H9 (cell line): ENCODE results near the gene NRXN3. TPM values are rescaled to one million over a fixed set of nuclear protein-coding genes. Genes with fewer than 3 reads are reported as not detected.

ENCODE experiments used
- DNase-seq: peaks from one replicate; pipeline ENCODE4 v3.0.0-alpha.2; 2017
- H2AFZ ChIP-seq: one replicate; pipeline ENCODE4 v1.6.1; 2013; ENCODE audit warnings: mild to moderate bottlenecking, low read length, control low read depth, moderate library complexity
- H2AK5ac ChIP-seq: 2 replicates; pipeline ENCODE4 v1.6.1; 2013; ENCODE audit warnings: low read length, control low read depth, mixed read lengths; ENCODE audit not compliant: insufficient read length
- H2BK120ac ChIP-seq: one replicate; pipeline ENCODE4 v1.6.1; 2013; ENCODE audit warnings: low read depth, mild to moderate bottlenecking, low read length, control low read depth, inconsistent platforms; ENCODE audit not compliant: poor library complexity, severe bottlenecking
- H2BK12ac ChIP-seq: 2 replicates; pipeline ENCODE4 v1.6.1; 2013; ENCODE audit warnings: low read length, control low read depth, mixed read lengths, low read depth; ENCODE audit not compliant: insufficient read length
- H2BK15ac ChIP-seq: 2 replicates; pipeline ENCODE4 v1.6.1; 2013; ENCODE audit warnings: low read depth, low read length, control low read depth
- H2BK20ac ChIP-seq: one replicate; pipeline ENCODE4 v1.6.1; 2013; ENCODE audit warnings: low read depth, mild to moderate bottlenecking, low read length, control low read depth, inconsistent platforms; ENCODE audit not compliant: poor library complexity, severe bottlenecking
- H2BK5ac ChIP-seq: 2 replicates; pipeline ENCODE4 v1.6.1; 2013; ENCODE audit warnings: low read length, control low read depth, mixed read lengths; ENCODE audit not compliant: insufficient read length
- H3K14ac ChIP-seq: 2 replicates; pipeline ENCODE4 v1.6.1; 2013; ENCODE audit warnings: low read length, control low read depth; ENCODE audit not compliant: insufficient read depth
- H3K18ac ChIP-seq: 2 replicates; pipeline ENCODE4 v1.6.1; 2013; ENCODE audit warnings: low read depth, mild to moderate bottlenecking, mixed read lengths, low read length, control low read depth; ENCODE audit not compliant: insufficient read length
- H3K23ac ChIP-seq: 2 replicates; pipeline ENCODE4 v1.6.1; 2013; ENCODE audit warnings: low read length, control low read depth, mixed read lengths, low read depth; ENCODE audit not compliant: insufficient read length
- H3K23me2 ChIP-seq: 2 replicates; pipeline ENCODE4 v1.6.1; 2013; ENCODE audit warnings: low read depth, mild to moderate bottlenecking, mixed read lengths, low read length, control low read depth; ENCODE audit not compliant: insufficient read length, poor library complexity, severe bottlenecking
- H3K27ac ChIP-seq: 2 replicates; pipeline ENCODE4 v1.5.1; 2013; ENCODE audit warnings: low read length, control low read depth, mixed read lengths, low read depth; ENCODE audit not compliant: insufficient read length
- H3K27me3 ChIP-seq: 2 replicates; pipeline ENCODE4 v1.6.1; 2013; ENCODE audit warnings: low read length, control low read depth, inconsistent platforms; ENCODE audit not compliant: insufficient read depth
- H3K4ac ChIP-seq: 2 replicates; pipeline ENCODE4 v1.6.1; 2013; ENCODE audit warnings: low read depth, mild to moderate bottlenecking, control low read depth, inconsistent platforms, low read length, moderate library complexity
- H3K4me1 ChIP-seq: 2 replicates; pipeline ENCODE4 v1.6.1; 2013; ENCODE audit warnings: low read length, control low read depth, inconsistent platforms; ENCODE audit not compliant: insufficient read depth
- H3K4me2 ChIP-seq: 2 replicates; pipeline ENCODE4 v1.6.1; 2013; ENCODE audit warnings: low read length, control low read depth, mixed read lengths; ENCODE audit not compliant: insufficient read length, insufficient read depth
- H3K56ac ChIP-seq: 2 replicates; pipeline ENCODE4 v1.6.1; 2013; ENCODE audit warnings: low read depth, mild to moderate bottlenecking, mixed read lengths, low read length, control low read depth; ENCODE audit not compliant: insufficient read length
- H3K79me1 ChIP-seq: 2 replicates; pipeline ENCODE4 v1.6.1; 2013; ENCODE audit warnings: low read depth, mild to moderate bottlenecking, moderate library complexity, low read length, control low read depth, inconsistent platforms; ENCODE audit not compliant: insufficient read depth, poor library complexity, severe bottlenecking
- H3K79me2 ChIP-seq: 2 replicates; pipeline ENCODE4 v1.6.1; 2013; ENCODE audit warnings: low read length, control low read depth, inconsistent platforms; ENCODE audit not compliant: insufficient read depth
- H3K9ac ChIP-seq: 2 replicates; pipeline ENCODE4 v1.6.1; 2013; ENCODE audit warnings: low read length, control low read depth, mixed read lengths; ENCODE audit not compliant: insufficient read length; ENCODE audit errors: extremely low read depth
- H3K9me3 ChIP-seq: one replicate; pipeline ENCODE4 v1.6.1; 2013; ENCODE audit warnings: low read depth, low read length, inconsistent platforms; ENCODE audit not compliant: control insufficient read depth
- H3T11ph ChIP-seq: one replicate; pipeline ENCODE4 v1.6.1; 2013; ENCODE audit warnings: mild to moderate bottlenecking, low read length, control low read depth, inconsistent platforms
- H4K20me1 ChIP-seq: one replicate; pipeline ENCODE4 v1.6.1; 2013; ENCODE audit not compliant: control insufficient read depth, insufficient read length, insufficient read depth
- H4K5ac ChIP-seq: 2 replicates; pipeline ENCODE4 v1.6.1; 2013; ENCODE audit warnings: low read depth, mild to moderate bottlenecking, mixed read lengths, low read length, control low read depth; ENCODE audit not compliant: insufficient read length
- H4K8ac ChIP-seq: replicated peaks from 2 replicates; pipeline ENCODE4 v1.6.1; 2013; ENCODE audit warnings: low read length, control low read depth, mixed read lengths, low read depth; ENCODE audit not compliant: insufficient read length
- H4K91ac ChIP-seq: 2 replicates; pipeline ENCODE4 v1.6.1; 2013; ENCODE audit warnings: low read depth, mild to moderate bottlenecking, moderate library complexity, mixed read lengths, low read length, control low read depth; ENCODE audit not compliant: insufficient read length
- H3K27ac Mint-ChIP-seq, 3 experiments: 2 replicates in 2 of 3; 3 replicates in 1 of 3; pipeline ENCODE4 v1.8.0; 2020 to 2021; ENCODE audit warnings: mixed read lengths in 3 of 3, mild to moderate bottlenecking in 1 of 3, moderate library complexity in 1 of 3
- H3K27me3 Mint-ChIP-seq: 2 replicates; pipeline ENCODE4 v1.8.0; 2021; ENCODE audit warnings: low read depth, mild to moderate bottlenecking, moderate library complexity, mixed read lengths
- H3K36me3 Mint-ChIP-seq, 3 experiments: 2 replicates in 2 of 3; 3 replicates in 1 of 3; pipeline ENCODE4 v1.8.0; 2020 to 2021; ENCODE audit warnings: low read depth in 3 of 3, mixed read lengths in 3 of 3; ENCODE audit not compliant: insufficient read depth in 1 of 3
- H3K4me1 Mint-ChIP-seq, 2 experiments: 2 replicates each; pipeline ENCODE4 v1.8.0; 2020; ENCODE audit warnings: mixed read lengths in 2 of 2
- H3K4me3 Mint-ChIP-seq, 2 experiments: 2 replicates in 1 of 2; 3 replicates in 1 of 2; pipeline ENCODE4 v1.8.0; 2020 to 2021; ENCODE audit warnings: mild to moderate bottlenecking in 2 of 2, mixed read lengths in 2 of 2, moderate library complexity in 1 of 2
- H3K9me3 Mint-ChIP-seq, 2 experiments: 2 replicates in 1 of 2; 3 replicates in 1 of 2; pipeline ENCODE4 v1.8.0; 2020; ENCODE audit warnings: mild to moderate bottlenecking in 2 of 2, mixed read lengths in 2 of 2, moderate library complexity in 1 of 2
- WGBS: extraction: QIAGEN DNeasy Blood & Tissue Kit; methylation state at CpG from one replicate; pipeline ENCODE4 v1.1.7; 2013; ENCODE audit warnings: missing lambda C conversion rate, low lambda C conversion rate, mixed read lengths; ENCODE audit not compliant: insufficient read length; ENCODE audit errors: extremely low coverage; 5-methylcytosine and 5-hydroxymethylcytosine counted together
- total RNA-seq: library from RNA; stranded (reverse); gene quantifications from 2 replicates; pipeline ENCODE4 v1.2.1, GENCODE V29; 2021
- TF ChIP-seq, protein P1 (sequence below): fragments of 200-600 bp; sonication (generic); conservative IDR thresholded peaks from 3 replicates; pipeline ENCODE4 v1.8.0; 2021; ENCODE audit warnings: antibody characterized with exemption, mild to moderate bottlenecking

NRXN3 gene
- total RNA-seq, 1 experiment from 2014 or later, result 1.8 TPM

DNA sequence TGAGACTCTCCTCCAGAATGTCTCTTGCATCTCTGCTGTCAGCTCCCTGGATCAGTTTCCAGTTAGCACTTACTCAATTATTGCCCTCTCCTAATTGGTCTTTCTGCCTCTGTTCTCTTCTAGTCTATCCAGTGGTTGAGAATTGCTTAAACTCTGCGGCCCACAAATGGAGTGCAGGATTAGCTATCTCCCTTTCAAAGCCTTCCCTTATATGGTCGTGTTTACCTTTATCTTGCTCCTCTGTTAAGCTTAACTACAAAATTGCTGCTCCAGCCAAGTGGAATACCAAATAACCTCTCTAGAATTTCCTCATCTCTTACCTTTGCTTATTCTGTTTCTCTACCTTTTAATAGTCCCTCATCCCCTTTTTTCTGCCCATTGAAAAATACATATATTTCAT lies 132.7 kb downstream of the NRXN3 start:
- H3K18ac ChIP-seq, result peak overlapping the region; percentile 7
- H3K36me3 Mint-ChIP-seq, result no peaks in the 10 kb centered on the region; a peak in 1 of 7 replicates
- H3K4me3 Mint-ChIP-seq, result no peak overlapping the region
- H3K27me3 Mint-ChIP-seq, result no peaks in the 10 kb centered on the region
- H3K9me3 ChIP-seq, result no peaks in the 10 kb centered on the region
- no peaks in the 10 kb centered on the region for H3K23me2 ChIP-seq
- H2AFZ ChIP-seq, result no peak overlapping the region
- H4K20me1 ChIP-seq, result no peaks in the 10 kb centered on the region
- no peak overlapping the region for H2AK5ac ChIP-seq
- H3K27me3 ChIP-seq, result no peaks in the 10 kb centered on the region
- no peak overlapping the region for H3K56ac ChIP-seq
- H4K8ac ChIP-seq, result no peak overlapping the region
- peaks cover 12 to 23% of the 10 kb centered on the region in 2 experiments for H3K4me1 Mint-ChIP-seq
- H3K14ac ChIP-seq, result no peak overlapping the region
- no peak overlapping the region for H3K4me2 ChIP-seq
- H3K4ac ChIP-seq, result no peak overlapping the region
- no peak overlapping the region for H2BK15ac ChIP-seq
- DNase-seq, result no peak
- no peak overlapping the region for H3T11ph ChIP-seq
- H3K9me3 Mint-ChIP-seq, result no peaks in the 10 kb centered on the region
- H3K27ac Mint-ChIP-seq, result peak overlapping the region in 1 of 3 experiments; percentile 70; a peak in 2 of 7 replicates
- TF ChIP-seq, protein P1, sequence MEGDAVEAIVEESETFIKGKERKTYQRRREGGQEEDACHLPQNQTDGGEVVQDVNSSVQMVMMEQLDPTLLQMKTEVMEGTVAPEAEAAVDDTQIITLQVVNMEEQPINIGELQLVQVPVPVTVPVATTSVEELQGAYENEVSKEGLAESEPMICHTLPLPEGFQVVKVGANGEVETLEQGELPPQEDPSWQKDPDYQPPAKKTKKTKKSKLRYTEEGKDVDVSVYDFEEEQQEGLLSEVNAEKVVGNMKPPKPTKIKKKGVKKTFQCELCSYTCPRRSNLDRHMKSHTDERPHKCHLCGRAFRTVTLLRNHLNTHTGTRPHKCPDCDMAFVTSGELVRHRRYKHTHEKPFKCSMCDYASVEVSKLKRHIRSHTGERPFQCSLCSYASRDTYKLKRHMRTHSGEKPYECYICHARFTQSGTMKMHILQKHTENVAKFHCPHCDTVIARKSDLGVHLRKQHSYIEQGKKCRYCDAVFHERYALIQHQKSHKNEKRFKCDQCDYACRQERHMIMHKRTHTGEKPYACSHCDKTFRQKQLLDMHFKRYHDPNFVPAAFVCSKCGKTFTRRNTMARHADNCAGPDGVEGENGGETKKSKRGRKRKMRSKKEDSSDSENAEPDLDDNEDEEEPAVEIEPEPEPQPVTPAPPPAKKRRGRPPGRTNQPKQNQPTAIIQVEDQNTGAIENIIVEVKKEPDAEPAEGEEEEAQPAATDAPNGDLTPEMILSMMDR, result no peak
- no peak overlapping the region for H4K91ac ChIP-seq
- H3K79me1 ChIP-seq, result no peaks in the 10 kb centered on the region
- no peaks in the 10 kb centered on the region; the same call in 1 of the 2 replicates for H3K4me1 ChIP-seq
- no peak overlapping the region for H2BK12ac ChIP-seq
- no peak overlapping the region for H2BK5ac ChIP-seq
- WGBS, result no CpG with 5 or more reads among the region's 2 CpGs
- no peaks in the 10 kb centered on the region for H3K79me2 ChIP-seq
- H4K5ac ChIP-seq, result no peak overlapping the region
- H2BK120ac ChIP-seq, result no peak overlapping the region
- H3K27ac ChIP-seq, result no peak overlapping the region
- H3K23ac ChIP-seq, result no peak overlapping the region
- no peak overlapping the region for H2BK20ac ChIP-seq
- H3K9ac ChIP-seq, result no peak overlapping the region
